HEK293T (cell line): ENCODE results near the gene SSTR5.

Experiments
- CTCF ChIA-PET: fragments of 350-600 bp; formaldehyde crosslinking; extraction: SDS; loops from one replicate; lab custom pipeline; 2021; ENCODE audit warnings: antibody characterized with exemption, inconsistent platforms; lab: Yijun Ruan, JAX
- POLR2A ChIA-PET: fragments of 350-600 bp; formaldehyde crosslinking; extraction: SDS; loops from one replicate; lab custom pipeline; 2020; ENCODE audit warnings: antibody characterized with exemption, inconsistent platforms; lab: Yijun Ruan, JAX
- DNase-seq: peaks from one replicate; pipeline ENCODE4 v3.0.0; 2012; ENCODE audit warnings: mixed read lengths; ENCODE audit errors: extremely low spot score
- ARNT ChIP-seq: fragments of 450-650 bp; IDR thresholded peaks from 2 replicates; pipeline ENCODE4 v1.6.1; 2017; ENCODE audit warnings: mild to moderate bottlenecking
- BHLHE40 ChIP-seq: fragments of 450-650 bp; IDR thresholded peaks from 2 replicates; pipeline ENCODE4 v1.6.1; 2016; ENCODE audit warnings: mild to moderate bottlenecking, moderate library complexity, borderline replicate concordance
- CTBP1 ChIP-seq: fragments of 450-650 bp; IDR thresholded peaks from 2 replicates; pipeline ENCODE4 v1.6.1; 2016; ENCODE audit warnings: borderline replicate concordance
- ELF4 ChIP-seq: fragments of 450-650 bp; IDR thresholded peaks from 2 replicates; pipeline ENCODE4 v1.6.1; 2017; ENCODE audit warnings: antibody characterized with exemption
- FOXA1 ChIP-seq: fragments of 450-650 bp; IDR thresholded peaks from 2 replicates; pipeline ENCODE4 v1.6.1; 2016; ENCODE audit warnings: mild to moderate bottlenecking
- FOXK2 ChIP-seq: fragments of 450-650 bp; IDR thresholded peaks from 2 replicates; pipeline ENCODE4 v1.6.1; 2016; ENCODE audit warnings: mild to moderate bottlenecking
- FOXM1 ChIP-seq: fragments of 450-650 bp; IDR thresholded peaks from 2 replicates; pipeline ENCODE4 v1.6.1; 2017; ENCODE audit warnings: mild to moderate bottlenecking, borderline replicate concordance
- HDGF ChIP-seq: fragments of 450-650 bp; IDR thresholded peaks from 2 replicates; pipeline ENCODE4 v1.6.1; 2017; ENCODE audit warnings: antibody characterized with exemption, borderline replicate concordance
- L3MBTL2 ChIP-seq: fragments of 450-650 bp; conservative IDR thresholded peaks from 2 replicates; pipeline ENCODE4 v1.6.1; 2016; ENCODE audit warnings: mild to moderate bottlenecking
- LEF1 ChIP-seq: fragments of 450-650 bp; IDR thresholded peaks from 2 replicates; pipeline ENCODE4 v1.6.1; 2017; ENCODE audit warnings: mild to moderate bottlenecking, borderline replicate concordance
- NFRKB ChIP-seq: fragments of 450-650 bp; IDR thresholded peaks from 2 replicates; pipeline ENCODE4 v1.6.1; 2016; ENCODE audit warnings: mild to moderate bottlenecking, moderate library complexity
- PKNOX1 ChIP-seq: fragments of 450-650 bp; IDR thresholded peaks from 2 replicates; pipeline ENCODE4 v1.6.1; 2016
- SP1 ChIP-seq: fragments of 450-650 bp; IDR thresholded peaks from 2 replicates; pipeline ENCODE4 v1.6.1; 2017
- SUZ12 ChIP-seq: fragments of 450-650 bp; IDR thresholded peaks from 2 replicates; pipeline ENCODE4 v1.6.1; 2016; ENCODE audit warnings: mild to moderate bottlenecking
- TARDBP ChIP-seq: fragments of 450-650 bp; IDR thresholded peaks from 2 replicates; pipeline ENCODE4 v1.6.1; 2016
- ZNF384 ChIP-seq: fragments of 450-650 bp; IDR thresholded peaks from 2 replicates; pipeline ENCODE4 v1.6.1; 2016

Gene SSTR5

GRCh38 chr16:1028056-1028455 is 44.5 kb upstream of the SSTR5 start:
- no peak for TF ChIP-seq FOXK2
- no peak for TF ChIP-seq PKNOX1
- TF ChIP-seq FOXA1 = no peak
- TF ChIP-seq NFRKB = no peak
- TF ChIP-seq SUZ12 = no peak
- TF ChIP-seq L3MBTL2 = no peak
- TF ChIP-seq CTBP1 = no peak
- TF ChIP-seq ZNF384 = no peak
- TF ChIP-seq HDGF = no peak
- no peak for TF ChIP-seq SP1
- no peak for TF ChIP-seq FOXM1
- no peak for TF ChIP-seq TARDBP
- TF ChIP-seq ELF4 = no peak
- no peak for DNase-seq
- ChIA-PET CTCF (interaction anchor here (1.2 kb wide), 1 partner anchor 29 kb away, joined by 4 read pairs; no protein-coding TSS in a partner anchor), POLR2A (no interaction called here)

- POLR2A ChIA-PET = no interaction called here
- TF ChIP-seq FOXM1 = no peak
- TF ChIP-seq HDGF = no peak
- no peak for TF ChIP-seq ZNF384
- TF ChIP-seq SUZ12 = no peak
- TF ChIP-seq TARDBP = no peak
- TF ChIP-seq PKNOX1 = no peak
- TF ChIP-seq NFRKB = no peak
- no peak for TF ChIP-seq FOXA1
- TF ChIP-seq ARNT = no peak
- no peak for TF ChIP-seq CTBP1
- no peak for TF ChIP-seq SP1
- no peak for TF ChIP-seq FOXK2
- TF ChIP-seq L3MBTL2 = no peak
- no peak for TF ChIP-seq LEF1
- no peak for TF ChIP-seq ELF4
- CTCF ChIA-PET = interaction anchor here (1.2 kb wide), 1 partner anchor 29 kb away, joined by 4 read pairs; no protein-coding TSS in a partner anchor
- DNase-seq = no peak
Measured at GRCh38 chr16:1028524-1029258, 43.9 kb upstream of the SSTR5 start.

- POLR2A ChIA-PET = no interaction called here
- TF ChIP-seq ARNT (no peak), FOXM1 (no peak), LEF1 (no peak), L3MBTL2 (no peak), PKNOX1 (no peak), SUZ12 (no peak), BHLHE40 (no peak), ZNF384 (no peak), FOXA1 (no peak), HDGF (no peak), FOXK2 (no peak), TARDBP (no peak), ELF4 (no peak), CTBP1 (no peak), SP1 (no peak), NFRKB (no peak)
- no peak for DNase-seq
- CTCF ChIA-PET = no interaction called here
Measured at GRCh38 chr16:1029259-1029545, 43.3 kb upstream of the SSTR5 start.

GRCh38 chr16:1030473-1030901 is 42.1 kb upstream of the SSTR5 start:
- ChIA-PET POLR2A (no interaction called here), CTCF (no interaction called here)
- no peak for DNase-seq
- no peak for TF ChIP-seq ZNF384
- no peak for TF ChIP-seq TARDBP
- TF ChIP-seq LEF1 = no peak
- no peak for TF ChIP-seq CTBP1
- TF ChIP-seq PKNOX1 = no peak
- TF ChIP-seq FOXM1 = no peak
- TF ChIP-seq L3MBTL2 = no peak
- TF ChIP-seq BHLHE40 = no peak
- no peak for TF ChIP-seq SP1
- no peak for TF ChIP-seq SUZ12
- TF ChIP-seq FOXK2 = no peak
- no peak for TF ChIP-seq ELF4
- no peak for TF ChIP-seq ARNT
- TF ChIP-seq FOXA1 = no peak
- TF ChIP-seq HDGF = no peak
- no peak for TF ChIP-seq NFRKB

- POLR2A ChIA-PET = no interaction called here
Measured at GRCh38 chr16:1031666-1032065, 40.9 kb upstream of the SSTR5 start.

GRCh38 chr16:1032607-1033006 is 39.9 kb upstream of the SSTR5 start:
- POLR2A ChIA-PET = no interaction called here
- TF ChIP-seq LEF1 (no peak), PKNOX1 (peak; percentile 60)
- CTCF ChIA-PET = no interaction called here
- DNase-seq = no peak

More at GRCh38 chr16:1031666-1032065, 40.9 kb upstream of the SSTR5 start:
- CTCF ChIA-PET = no interaction called here
- no peak for TF ChIP-seq SUZ12
- TF ChIP-seq L3MBTL2 = no peak
- DNase-seq = no peak
